GM18858 (cell line): ENCODE results near the gene MT1X.
A peak's percentile ranks its signal among the peaks of the same experiment; 100 is the strongest.
"Not testable (repeated sequence)": the region's sequence is repeated elsewhere in the genome, so short reads cannot be mapped to it uniquely, and the experiment has no call there.

Source experiments
- ATAC-seq: cut with Tn5 transposase; IDR thresholded peaks from one replicate; pipeline ENCODE4 v1.9.1; 2021; ENCODE audit not compliant: unreplicated experiment

MT1X gene

DNA sequence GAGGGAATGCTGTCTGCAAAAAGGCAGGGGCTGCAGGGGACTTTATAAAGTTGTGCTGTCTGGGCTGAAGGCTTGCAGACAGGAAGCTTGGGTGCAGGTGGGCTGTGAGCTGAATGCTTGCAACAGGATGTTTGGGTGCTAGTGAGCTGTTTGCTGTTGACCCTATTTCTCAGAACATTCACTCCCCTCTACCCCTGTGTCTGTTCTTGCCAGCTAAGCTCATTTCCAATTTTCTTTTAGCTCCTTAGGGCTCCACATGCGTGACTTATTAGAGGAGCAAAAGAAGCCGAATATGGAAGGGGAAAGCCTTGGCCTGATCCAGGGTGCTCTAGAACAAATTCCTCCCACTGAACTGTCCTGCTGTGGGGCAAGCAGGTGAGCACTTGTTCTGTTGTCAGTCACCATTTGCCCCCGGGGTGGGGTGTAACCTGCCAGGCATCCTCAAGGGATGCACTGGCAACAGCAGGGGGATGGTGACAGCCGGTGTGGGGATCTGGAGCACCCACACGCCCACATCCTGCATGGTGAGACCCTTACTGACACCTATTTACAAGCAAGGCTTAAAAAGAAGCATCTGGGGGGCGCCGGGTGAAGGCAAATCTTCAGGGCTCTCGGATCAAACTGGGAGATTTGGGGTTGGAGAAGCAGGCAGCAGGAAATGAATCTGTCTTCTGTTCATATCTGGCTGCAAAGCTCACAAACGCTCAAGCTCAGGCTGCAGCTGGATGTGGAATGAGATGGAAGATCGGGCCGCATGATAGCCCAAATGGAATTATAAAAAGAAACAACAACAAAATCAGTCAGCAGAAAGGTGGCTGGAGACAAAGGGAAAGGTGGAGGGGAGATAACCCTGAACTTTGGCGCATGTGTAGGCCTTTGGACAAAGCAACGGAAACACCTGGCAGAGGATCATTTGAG lies 26.5 kb downstream of the MT1X start:
- no peak for ATAC-seq

DNA sequence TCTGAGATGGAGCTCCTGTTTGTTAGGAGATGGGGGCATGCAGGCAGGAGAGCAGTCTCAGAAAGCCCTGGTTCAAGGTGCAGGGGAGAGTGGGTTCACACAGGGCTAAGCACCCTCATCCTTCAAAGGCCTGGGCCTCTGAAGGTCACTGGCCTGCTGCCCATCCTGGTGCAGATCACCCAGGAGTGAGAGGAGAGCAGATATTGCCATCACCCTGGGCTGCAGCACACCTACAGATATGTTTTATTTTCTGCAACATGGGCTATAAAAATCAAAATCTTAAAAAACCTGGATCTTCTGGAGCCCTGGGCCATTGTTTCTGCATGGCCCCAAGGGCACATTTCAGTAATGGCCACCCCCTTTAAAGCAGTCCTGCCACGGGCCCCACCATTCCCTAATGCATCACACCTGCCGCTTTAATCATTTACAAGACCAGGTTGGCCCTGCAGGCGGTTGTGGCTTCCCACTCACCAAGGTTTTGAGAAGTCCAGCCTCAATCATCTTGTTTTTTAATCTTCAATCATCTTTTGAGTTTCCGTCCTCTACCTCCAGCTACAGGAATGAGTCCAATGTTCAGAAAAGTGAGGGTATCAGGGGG lies 27.3 kb downstream of the MT1X start:
- no peak for ATAC-seq

DNA sequence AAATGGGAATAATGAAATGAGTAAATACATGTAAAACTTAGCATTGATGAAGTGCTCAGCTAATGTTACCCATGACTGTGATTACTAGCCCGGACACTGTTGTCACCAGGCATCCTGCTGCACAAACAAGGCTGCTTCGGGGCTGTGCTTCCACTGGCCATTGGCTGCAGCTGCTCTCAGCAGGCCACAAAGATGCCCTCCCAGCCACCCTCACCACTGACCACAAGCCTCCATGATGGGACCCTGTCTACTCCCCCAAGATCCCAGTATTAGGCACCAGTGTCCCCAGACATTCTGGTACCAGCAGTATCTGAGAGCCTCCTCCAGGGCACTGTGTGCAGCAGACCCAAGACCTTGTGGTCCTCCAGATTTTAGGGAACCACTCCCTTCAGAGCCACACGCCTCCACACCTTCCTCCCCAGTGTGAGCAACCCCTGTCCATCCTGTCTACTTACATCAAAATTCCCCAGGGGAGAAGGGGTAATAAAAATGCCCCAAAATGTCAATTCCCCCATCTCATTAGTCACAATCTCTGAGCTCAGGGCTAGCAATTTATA lies 28.0 kb downstream of the MT1X start:
- ATAC-seq: no peak

DNA sequence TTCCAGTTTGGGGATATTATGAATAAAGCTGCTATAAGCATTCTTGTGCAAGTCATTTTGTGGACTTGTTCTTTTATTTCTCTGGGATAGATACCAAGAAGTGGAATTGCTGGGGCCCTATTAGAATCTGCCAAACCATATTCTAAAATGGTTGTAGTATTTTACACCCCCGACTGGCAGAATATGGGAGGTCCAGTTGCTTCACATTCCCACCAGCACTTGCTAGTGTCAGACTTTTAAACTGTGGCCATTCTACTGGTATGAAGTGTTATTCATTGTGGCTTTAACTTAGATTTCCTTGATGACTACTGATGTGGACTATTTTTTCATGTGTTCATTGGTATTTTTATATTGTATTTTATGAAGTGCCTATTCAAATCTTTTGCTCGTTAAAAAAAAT lies 29.6 kb downstream of the MT1X start:
- no peak for ATAC-seq

DNA sequence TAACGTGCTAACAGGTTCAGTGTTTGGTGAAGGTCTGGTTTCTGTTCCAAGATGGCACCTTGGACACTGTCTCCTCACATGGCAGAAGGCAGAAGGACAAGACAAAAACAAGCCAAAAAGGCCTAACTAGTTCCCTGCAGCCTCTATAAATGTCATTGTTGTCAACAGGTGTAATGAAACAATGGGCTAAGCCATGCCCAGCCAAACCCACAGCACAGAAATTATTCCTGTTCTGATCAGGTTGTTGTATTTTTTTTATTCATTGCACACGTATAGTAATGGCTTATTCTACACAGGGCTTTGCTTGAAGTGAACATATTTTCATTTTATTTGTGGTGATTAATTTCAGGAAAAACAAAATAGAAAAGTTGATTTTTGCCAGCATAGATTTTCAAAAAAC lies 31.5 kb downstream of the MT1X start:
- ATAC-seq: no peak

DNA sequence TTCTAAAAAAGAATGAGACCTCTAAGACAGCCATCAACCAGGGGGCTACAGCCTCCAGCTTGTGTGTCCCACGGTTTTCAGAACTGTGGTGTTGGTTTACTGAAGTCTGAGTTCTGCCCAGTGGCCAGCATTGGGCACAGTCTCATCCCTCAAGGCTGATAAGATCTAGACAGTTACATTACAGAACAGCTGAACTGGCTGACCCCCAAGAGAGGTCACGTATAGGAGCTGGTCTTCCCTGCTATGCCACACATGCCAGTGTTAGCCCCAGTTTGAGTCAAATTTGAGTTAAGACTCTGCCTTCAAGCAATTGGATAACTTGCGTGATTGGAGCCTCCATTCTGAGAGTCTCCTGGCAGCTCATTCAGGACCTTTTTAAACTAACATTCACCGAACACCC lies 32.9 kb downstream of the MT1X start:
- ATAC-seq: no peak

DNA sequence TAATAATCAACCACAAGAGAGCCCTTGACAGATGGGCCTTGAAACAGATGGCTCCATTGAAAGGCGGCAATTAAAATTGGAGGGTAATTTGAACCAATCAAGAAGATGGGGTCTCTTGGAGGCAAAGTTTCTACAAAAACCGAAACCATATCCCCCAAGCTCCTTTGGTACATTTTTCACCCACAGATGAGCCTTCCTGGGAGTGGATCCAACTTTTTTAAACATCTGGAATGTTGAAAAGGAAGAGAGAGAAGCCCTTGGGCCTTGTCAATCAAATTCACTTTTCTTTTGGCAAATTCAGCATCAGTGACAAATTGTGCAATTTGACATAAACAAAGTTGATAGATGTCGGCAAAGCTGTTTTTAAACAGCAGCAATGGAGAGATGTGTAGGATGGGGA lies 34.5 kb downstream of the MT1X start:
- ATAC-seq: no peak

DNA sequence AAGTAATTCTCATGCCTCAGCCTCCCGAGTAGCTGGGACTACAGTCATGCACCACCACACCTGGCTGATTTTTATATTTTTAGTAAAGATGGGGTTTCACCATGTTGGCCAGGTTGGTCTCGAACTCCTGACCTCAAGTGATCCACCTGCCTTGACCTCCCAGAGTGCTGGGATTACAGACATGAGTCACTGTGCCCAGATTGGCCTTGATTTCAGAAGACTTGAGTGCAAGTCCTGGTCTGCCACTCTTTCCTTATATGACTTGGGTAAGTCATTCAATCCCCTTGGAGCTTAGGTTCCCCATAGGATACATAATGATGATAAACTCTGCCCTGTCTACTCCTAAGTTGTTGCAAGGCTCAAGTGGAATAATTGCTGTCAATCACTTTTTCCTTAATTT lies 35.3 kb downstream of the MT1X start:
- ATAC-seq: not testable (repeated sequence)

DNA sequence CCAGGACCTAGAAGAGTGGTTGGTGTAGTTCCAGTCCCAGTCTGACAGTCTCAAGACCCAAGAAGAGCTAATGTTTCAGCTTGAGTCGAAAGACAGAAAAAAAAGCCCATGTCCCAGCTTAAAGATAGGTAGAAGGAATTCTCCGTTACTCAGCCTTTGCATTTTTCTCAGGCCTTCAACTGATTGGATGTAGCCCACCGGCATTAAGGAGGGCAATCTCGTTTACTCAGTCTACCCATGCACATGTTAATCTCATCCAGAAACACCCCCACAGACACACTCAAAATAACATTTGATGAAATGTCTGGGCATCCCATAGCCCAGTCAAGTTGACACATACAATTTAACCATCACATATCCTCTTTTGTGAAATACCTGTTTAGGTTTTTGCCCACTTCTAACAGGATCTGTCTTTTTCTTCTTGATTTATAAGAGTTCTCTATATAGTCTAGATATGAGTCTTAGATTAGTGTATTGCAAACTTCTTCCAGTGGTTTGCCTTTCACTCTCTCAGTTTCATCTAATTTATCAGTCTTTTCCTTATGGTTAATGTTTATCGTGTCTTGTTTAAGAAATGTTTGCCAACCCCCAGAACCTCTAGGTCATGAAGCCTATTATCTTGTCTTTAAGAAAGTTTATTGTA lies 40.1 kb downstream of the MT1X start:
- no peak for ATAC-seq

DNA sequence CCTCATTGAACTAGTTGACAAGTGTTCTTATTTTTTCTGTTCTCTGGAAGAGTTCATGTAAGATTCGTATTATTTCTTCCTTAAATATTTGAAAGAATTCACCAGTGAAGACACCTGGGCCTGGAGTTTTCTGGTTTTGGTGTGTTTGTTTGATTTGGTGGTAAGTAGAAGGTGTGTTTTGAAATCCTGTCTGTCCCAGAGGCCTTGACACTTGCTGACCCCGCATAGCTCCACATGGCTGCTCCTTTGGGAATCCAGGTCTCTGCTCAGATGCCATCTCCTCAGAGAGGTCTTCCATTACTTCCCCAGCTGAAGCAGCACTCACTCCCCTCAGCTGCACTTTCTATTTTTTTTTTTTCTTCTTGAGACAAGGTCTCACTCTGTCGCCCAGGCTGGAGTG lies 41.9 kb downstream of the MT1X start:
- no peak for ATAC-seq

DNA sequence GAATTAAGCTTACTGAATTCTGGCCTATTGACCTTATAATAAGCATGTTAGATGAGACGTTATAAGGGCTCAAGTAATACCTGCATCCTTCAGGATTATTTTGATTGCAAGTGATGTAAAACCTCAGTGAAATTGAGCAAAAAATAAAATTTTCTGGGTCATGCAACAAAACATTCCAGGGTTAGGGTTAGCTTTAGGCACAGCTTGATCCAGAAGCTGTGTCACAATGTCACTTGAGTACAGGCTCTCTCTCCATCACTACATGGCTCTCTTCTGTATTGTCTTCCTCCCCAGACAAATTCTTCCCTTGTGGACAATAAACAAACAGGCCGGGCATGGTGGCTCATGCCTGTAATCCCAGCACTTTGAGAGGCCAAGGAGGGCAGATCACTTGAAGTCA lies 44.0 kb downstream of the MT1X start:
- ATAC-seq: no peak

DNA sequence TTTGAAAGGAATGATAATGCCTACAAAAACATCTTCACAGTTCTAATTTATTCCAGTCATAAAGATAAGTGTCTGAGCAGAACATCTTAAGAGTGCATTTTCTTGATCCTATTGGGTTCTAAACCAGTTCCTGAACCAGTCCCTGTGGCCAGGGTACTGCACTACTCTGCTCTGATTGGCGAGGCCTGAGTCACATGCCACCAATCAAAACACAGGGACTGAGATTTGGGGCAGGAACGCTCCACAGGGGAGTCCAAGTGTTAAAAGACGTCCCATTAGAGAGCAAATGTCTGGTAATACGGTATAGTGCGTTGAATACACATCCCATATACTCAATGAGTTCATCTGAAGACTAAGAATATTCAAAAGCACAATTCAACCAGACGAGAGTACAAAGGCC lies 44.7 kb downstream of the MT1X start:
- ATAC-seq: no peak

DNA sequence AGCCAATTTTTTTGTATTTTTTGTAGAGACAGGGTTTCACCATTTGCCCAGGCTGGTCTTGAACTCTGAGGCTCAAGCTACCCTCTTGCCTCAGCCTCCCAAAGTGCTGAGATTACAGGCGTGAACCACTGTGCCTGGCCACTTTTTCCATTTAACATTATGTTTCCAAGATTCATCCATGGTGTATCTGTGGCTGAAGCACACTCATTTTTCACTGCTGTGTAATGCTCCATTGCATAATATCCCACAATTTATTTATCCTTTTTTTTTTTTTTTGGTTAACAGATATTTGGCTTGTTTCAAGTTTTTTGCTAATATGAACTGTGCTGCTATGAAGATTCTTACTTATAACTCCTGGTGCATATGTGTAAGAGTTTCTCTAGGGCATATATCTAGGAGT lies 45.8 kb downstream of the MT1X start:
- no peak for ATAC-seq

DNA sequence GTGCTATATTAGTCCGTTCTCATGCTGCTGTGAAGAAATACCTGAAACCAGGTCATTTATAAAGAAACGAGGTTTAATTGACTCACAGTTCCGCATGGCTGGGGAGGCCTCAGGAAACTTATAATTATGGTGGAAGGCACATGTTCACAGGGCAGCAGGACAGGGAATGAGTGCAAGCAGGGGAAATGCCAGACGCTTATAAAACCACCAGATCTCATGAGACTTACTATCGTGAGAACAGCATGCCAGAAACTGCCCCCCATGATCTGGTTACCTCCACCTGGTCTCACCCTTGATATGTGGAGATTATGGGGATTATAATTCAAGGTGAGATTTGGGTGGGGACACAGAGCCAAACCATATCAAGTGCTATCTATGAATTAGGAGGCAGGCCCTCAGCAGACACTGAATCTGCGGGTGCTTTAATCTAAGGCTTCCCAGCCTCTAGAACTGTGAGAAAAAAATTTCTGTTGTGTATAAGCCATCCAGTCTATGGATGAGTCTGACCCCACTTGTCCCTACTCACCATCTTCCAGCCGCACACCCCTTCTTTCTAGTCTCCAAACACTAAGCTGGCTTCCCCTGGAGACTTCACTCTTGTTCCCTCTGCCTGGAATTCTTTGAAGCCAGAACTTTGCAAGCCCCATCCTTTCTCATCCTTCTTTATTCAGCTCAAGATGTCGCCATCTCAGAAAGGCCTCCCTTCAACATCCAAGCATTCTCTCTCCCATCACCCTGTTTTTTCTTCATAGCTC lies 46.9 kb downstream of the MT1X start:
- no peak for ATAC-seq

DNA sequence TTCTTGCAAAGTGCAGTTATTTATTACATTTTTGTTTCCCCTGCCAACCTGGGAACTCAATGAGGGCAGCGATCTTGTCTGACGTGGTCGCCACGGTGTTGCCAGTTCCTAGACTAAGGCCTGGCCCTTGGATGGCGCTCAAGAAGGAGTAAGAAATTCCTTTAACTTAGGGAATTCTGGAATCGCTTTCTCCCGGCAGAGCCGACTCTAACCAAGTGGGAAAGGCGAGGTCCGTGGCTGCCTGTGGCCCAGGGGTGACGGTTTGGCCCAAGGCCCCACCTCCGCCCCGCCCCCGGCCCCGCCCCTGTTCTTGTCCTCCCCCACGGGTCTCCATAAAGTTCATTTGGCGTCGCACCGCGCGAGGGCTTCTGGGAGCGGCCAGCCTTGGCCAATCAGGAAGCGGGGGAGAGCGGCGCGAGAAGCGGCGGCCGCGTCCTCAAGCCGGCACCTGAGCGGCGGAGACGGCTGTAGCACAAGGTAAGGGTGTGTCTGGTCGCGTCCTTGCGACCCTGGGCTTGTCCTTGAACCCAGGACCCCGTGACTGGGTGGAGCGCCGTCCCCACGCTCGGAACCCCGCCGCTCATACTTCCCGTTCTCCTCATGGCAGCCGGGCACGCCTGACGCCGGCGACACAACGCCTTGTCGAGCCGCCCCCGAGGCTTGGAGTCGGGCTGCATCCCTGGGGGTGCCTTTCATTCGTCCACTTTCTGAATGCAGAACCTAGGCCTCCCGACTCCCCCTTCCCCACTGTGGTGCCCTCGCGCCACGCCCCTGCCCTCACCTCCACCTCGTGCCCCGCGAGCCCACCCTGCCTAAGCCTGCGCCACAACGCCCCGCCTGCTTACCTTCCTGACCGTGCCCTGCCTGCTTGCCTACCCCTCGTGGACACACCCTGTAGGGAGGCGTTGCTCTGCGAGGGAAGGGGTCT lies 47.7 kb downstream of the MT1X start, which contains the start of gene NUP93:
Gene NUP93 (plus strand): TSS at position 395 of the 928 bp plus-strand sequence. CDS start 18,119 bp downstream, outside the sequence.
- ATAC-seq: peak; percentile 53

DNA sequence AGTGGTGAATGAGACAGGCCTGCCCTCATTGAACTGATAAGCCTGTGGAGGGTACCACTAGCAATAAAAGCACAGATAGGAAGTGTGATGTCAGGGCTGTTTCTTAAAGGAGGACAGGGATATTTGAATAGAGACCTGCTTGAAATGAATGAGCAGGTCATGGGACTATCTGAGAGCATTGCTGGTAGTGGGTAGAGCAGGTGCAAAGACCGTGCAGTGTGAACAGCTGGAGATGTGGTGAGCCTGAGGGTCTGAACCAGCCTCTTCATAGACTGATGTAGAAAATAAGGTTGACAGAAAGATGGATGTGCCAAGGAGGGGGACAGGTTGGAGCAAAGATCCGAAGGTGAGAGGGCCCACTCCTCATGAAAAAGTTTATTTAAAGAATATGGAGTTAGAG lies 50.1 kb downstream of the MT1X start:
- ATAC-seq: peak; percentile 57

DNA sequence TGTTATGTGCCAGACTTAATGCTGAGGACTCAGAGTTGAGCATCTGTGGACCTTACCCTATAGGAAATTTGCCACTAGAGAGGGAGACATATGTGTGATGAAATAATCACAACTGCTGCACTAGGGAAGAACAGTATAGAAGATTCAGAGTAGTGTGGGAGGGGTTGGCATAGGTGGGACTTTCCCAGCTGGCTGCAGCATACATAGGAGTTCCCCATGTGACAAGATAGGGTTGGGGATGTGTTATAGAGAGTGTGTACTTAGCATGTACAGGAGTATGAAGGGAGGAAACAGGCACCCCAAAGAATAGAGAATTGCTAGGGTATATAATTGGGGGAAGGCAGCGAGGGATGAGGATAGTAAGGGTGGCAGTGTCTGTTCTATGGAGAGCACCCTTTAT lies 50.6 kb downstream of the MT1X start:
- peak; percentile 35 for ATAC-seq
